Endothelial cell (in vitro differentiated cells): ENCODE measurements around the gene ADGRG6. TPM values are rescaled to one million over a fixed set of nuclear protein-coding genes. Genes with fewer than 3 reads are reported as not detected.

Experiments
- DNase-seq: peaks from one replicate; pipeline ENCODE4 v3.0.0; 2021; ENCODE audit warnings: low spot score
- H3K27ac Mint-ChIP-seq: one replicate; pipeline ENCODE4 v1.8.0; 2021; ENCODE audit warnings: mixed read lengths, inconsistent platforms; ENCODE audit not compliant: unreplicated experiment
- H3K27me3 Mint-ChIP-seq: one replicate; pipeline ENCODE4 v1.8.0; 2021; ENCODE audit warnings: mild to moderate bottlenecking, moderate library complexity, mixed read lengths, inconsistent platforms; ENCODE audit not compliant: unreplicated experiment
- H3K36me3 Mint-ChIP-seq: one replicate; pipeline ENCODE4 v1.8.0; 2021; ENCODE audit warnings: mild to moderate bottlenecking, low read depth, mixed read lengths, inconsistent platforms; ENCODE audit not compliant: unreplicated experiment
- H3K4me1 Mint-ChIP-seq: one replicate; pipeline ENCODE4 v1.8.0; 2021; ENCODE audit warnings: mild to moderate bottlenecking, mixed read lengths, inconsistent platforms; ENCODE audit not compliant: unreplicated experiment
- H3K4me3 Mint-ChIP-seq: one replicate; pipeline ENCODE4 v1.8.0; 2021; ENCODE audit warnings: mild to moderate bottlenecking, mixed read lengths, inconsistent platforms; ENCODE audit not compliant: unreplicated experiment
- H3K9me3 Mint-ChIP-seq: one replicate; pipeline ENCODE4 v1.8.0; 2021; ENCODE audit warnings: mixed read lengths, inconsistent platforms; ENCODE audit not compliant: unreplicated experiment
- total RNA-seq: library from RNA; stranded (reverse); fragmentation: NEBNext Ultra II Directional; extraction: Animal tissue kit (Norgen Biotek cat#: 25700); gene quantifications from one replicate; pipeline ENCODE4 v1.2.1, GENCODE V29; 2021; ENCODE audit not compliant: unreplicated experiment
- TF ChIP-seq, protein P1 (sequence below): fragments of 200-600 bp; sonication (generic); IDR thresholded peaks from one replicate; pipeline ENCODE4 v1.5.0; 2021; ENCODE audit warnings: antibody characterized with exemption; ENCODE audit not compliant: unreplicated experiment

The ADGRG6 gene
- total RNA-seq, 1 donor from 2014 or later = 8.8 TPM

DNA sequence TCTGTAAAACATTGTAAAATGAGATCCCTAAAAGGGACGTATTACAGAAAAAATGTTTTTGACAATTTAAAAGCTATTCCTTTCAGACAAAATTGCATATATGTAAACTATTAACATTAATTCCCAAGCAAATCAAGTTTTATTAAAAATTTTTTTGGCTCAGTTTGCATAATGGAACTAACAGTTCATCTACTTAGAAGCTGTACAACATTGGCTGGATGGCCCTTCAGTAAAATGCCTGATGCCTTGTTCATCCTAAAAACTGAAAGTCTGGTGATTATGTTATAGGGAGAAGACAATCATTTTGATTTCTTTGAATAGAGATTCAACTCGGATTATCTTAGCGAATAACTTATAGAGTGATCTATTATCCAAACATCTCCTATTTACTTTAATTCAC lies 52.8 kb downstream of the ADGRG6 start:
- no peaks in the 10 kb centered on the region for H3K36me3 Mint-ChIP-seq
- no peak overlapping the region for H3K4me3 Mint-ChIP-seq
- H3K9me3 Mint-ChIP-seq = no peaks in the 10 kb centered on the region
- TF ChIP-seq, protein P1, sequence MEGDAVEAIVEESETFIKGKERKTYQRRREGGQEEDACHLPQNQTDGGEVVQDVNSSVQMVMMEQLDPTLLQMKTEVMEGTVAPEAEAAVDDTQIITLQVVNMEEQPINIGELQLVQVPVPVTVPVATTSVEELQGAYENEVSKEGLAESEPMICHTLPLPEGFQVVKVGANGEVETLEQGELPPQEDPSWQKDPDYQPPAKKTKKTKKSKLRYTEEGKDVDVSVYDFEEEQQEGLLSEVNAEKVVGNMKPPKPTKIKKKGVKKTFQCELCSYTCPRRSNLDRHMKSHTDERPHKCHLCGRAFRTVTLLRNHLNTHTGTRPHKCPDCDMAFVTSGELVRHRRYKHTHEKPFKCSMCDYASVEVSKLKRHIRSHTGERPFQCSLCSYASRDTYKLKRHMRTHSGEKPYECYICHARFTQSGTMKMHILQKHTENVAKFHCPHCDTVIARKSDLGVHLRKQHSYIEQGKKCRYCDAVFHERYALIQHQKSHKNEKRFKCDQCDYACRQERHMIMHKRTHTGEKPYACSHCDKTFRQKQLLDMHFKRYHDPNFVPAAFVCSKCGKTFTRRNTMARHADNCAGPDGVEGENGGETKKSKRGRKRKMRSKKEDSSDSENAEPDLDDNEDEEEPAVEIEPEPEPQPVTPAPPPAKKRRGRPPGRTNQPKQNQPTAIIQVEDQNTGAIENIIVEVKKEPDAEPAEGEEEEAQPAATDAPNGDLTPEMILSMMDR = no peak
- H3K27me3 Mint-ChIP-seq = no peaks in the 10 kb centered on the region
- DNase-seq = no peak
- no peak overlapping the region for H3K27ac Mint-ChIP-seq
- H3K4me1 Mint-ChIP-seq = no peaks in the 10 kb centered on the region

DNA sequence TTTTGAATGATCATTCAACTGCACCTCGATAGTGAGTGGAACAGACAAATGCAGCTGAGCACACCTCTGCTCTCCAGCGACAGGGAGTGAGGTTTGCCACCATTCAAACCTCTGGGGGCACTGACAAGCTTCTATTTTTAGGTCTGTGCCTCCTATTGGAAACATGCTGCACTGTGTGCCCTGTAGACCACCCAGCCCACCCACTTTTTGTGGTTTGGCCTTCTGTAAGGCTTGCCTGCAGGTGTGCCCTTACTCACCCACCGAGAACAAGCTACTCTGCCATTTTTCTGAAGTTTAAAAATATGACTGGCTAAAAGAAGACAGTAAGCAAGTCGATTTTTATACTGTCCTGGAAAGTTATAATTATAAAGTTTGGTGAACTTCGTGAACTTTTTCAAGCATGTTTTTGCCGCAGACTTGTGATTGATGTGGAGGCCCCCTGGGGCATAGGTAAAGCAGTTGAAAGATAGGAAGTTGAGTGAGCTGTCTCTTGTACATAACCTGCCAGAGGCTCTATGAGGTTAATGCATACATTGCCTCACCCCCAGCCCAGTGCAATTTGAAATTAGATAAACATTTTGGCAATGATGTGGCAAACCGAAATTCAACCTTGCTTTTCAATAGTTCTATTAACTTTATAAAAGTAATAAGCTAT lies 53.8 kb downstream of the ADGRG6 start:
- Mint-ChIP-seq H3K4me3 (no peak overlapping the region), H3K27me3 (no peaks in the 10 kb centered on the region), H3K27ac (no peak overlapping the region), H3K9me3 (no peaks in the 10 kb centered on the region), H3K4me1 (no peaks in the 10 kb centered on the region), H3K36me3 (no peaks in the 10 kb centered on the region)
- TF ChIP-seq, protein P1 = no peak
- DNase-seq = no peak

DNA sequence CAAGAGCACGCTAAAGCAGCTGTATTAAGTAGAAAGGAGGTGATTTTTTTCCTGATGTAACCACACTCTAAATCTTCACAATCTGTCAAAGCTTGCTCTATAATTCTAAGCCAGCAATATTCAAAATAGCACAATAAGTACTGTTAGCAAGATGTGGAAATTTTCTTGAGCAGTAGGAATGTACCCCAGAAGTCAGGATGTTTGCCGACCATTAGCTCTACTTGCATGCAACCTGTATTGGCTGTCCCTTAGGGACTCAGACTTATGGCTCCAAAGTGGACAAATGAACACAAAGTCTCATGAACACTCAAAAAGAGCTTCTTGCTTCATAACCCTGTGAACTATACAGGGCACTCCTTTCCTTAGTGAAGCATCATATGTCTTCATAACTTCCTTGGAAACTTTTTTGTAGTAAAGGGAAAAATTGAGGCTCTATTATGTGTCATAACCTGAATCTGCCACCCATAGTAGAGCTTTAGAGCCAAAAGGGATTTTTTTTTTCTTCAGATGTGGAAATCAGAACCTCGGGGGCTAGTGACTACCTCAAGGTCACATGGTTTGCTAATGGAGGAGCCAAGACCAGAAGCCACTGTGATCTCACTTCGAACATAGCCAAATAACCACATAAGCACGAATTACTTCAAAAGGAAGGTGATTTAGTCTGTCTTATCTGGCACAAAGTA lies 54.5 kb downstream of the ADGRG6 start:
- H3K27me3 Mint-ChIP-seq = no peaks in the 10 kb centered on the region
- DNase-seq = no peak
- H3K36me3 Mint-ChIP-seq = no peaks in the 10 kb centered on the region
- TF ChIP-seq, protein P1 = no peak
- no peak overlapping the region for H3K4me3 Mint-ChIP-seq
- peaks cover 2% of the 10 kb centered on the region for H3K4me1 Mint-ChIP-seq
- H3K27ac Mint-ChIP-seq = no peak overlapping the region
- no peaks in the 10 kb centered on the region for H3K9me3 Mint-ChIP-seq

DNA sequence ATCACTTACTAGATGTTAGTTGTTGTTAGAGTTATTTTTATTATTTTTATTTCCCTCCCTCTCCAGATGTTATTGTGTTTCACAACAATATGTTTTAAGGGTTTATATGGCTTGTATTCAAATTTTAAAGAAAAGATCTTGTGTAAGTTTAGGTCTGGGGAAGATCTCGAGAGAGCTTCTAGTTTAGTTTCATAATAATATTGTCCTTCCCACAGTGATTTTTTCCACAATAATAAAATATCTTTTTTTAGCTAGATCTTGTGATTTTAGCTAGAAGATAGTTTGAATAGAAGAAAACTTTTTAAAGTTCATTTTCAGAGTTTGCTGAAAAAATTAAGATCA lies 55.0 kb downstream of the ADGRG6 start:
- Mint-ChIP-seq H3K4me3 (no peak overlapping the region), H3K36me3 (no peaks in the 10 kb centered on the region), H3K27ac (no peak overlapping the region), H3K4me1 (peaks cover 4% of the 10 kb centered on the region), H3K27me3 (no peaks in the 10 kb centered on the region), H3K9me3 (no peaks in the 10 kb centered on the region)
- TF ChIP-seq, protein P1 = no peak
- DNase-seq = no peak

DNA sequence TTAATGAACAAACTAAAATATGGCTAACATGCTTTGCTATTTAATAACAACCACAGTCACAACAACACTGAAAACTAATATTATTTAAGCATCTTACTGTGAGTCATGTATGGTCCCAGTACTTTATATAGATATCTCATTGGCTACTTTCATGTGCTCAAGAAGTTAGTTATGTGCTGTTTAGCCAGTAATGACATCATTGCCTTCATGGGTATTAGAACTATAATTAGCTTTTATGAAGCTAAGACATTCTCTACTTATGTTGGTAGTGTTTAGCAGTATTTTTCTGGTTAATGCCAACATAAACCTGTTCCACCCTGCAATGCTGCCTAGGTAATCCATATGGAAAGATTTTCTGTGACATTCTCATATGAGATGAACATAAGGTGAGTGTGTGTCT lies 56.1 kb downstream of the ADGRG6 start:
- TF ChIP-seq, protein P1 = no peak
- H3K4me1 Mint-ChIP-seq = peaks cover 4% of the 10 kb centered on the region
- no peak overlapping the region for H3K27ac Mint-ChIP-seq
- no peak for DNase-seq
- H3K9me3 Mint-ChIP-seq = no peaks in the 10 kb centered on the region
- no peak overlapping the region for H3K4me3 Mint-ChIP-seq
- H3K36me3 Mint-ChIP-seq = no peaks in the 10 kb centered on the region
- H3K27me3 Mint-ChIP-seq = no peaks in the 10 kb centered on the region
